Activated CD8-positive, alpha-beta memory T cell treated with anti-CD3 and anti-CD28 coated beads, Interleukin-2, amount 10 ng/mL, durations not matched to agents 7 days and 5 days (primary cell): ENCODE results near the gene QRSL1. TPM values are rescaled to one million over a fixed set of nuclear protein-coding genes. Genes with fewer than 3 reads are reported as not detected.
A peak's percentile ranks its signal among the peaks of the same experiment; 100 is the strongest.

Source experiments
- ATAC-seq: fragments of 150-1000 bp; cut with Tn5 transposase; one replicate; pipeline ENCODE4 v1.10.0; 2021; ENCODE audit warnings: moderate library complexity
- CTCF ChIA-PET: fragments of 350-600 bp; sonication (Branson Sonifier 250); formaldehyde crosslinking; loops from one replicate; lab custom pipeline; 2021; ENCODE audit warnings: antibody characterized with exemption; lab: Charles Lee
- DNase-seq: peaks from one replicate; pipeline ENCODE4 v3.0.0-alpha.2; 2020
- H3K27ac Mint-ChIP-seq: one replicate; pipeline ENCODE4 v1.8.0; 2021; ENCODE audit warnings: mild to moderate bottlenecking, mixed read lengths
- H3K27me3 Mint-ChIP-seq: one replicate; pipeline ENCODE4 v1.8.0; 2021; ENCODE audit warnings: mixed read lengths
- H3K36me3 Mint-ChIP-seq: one replicate; pipeline ENCODE4 v1.8.0; 2021; ENCODE audit warnings: mild to moderate bottlenecking, mixed read lengths
- H3K4me1 Mint-ChIP-seq: one replicate; pipeline ENCODE4 v1.8.0; 2021; ENCODE audit warnings: mixed read lengths
- H3K4me3 Mint-ChIP-seq: one replicate; pipeline ENCODE4 v1.8.0; 2021; ENCODE audit warnings: mild to moderate bottlenecking, moderate library complexity, mixed read lengths
- H3K9me3 Mint-ChIP-seq: one replicate; pipeline ENCODE4 v1.8.0; 2022; ENCODE audit warnings: low read depth, mixed read lengths
- total RNA-seq, 2 experiments: library from RNA; stranded (reverse); gene quantifications; one replicate each; pipeline ENCODE4 v1.2.3, GENCODE V29; 2021

QRSL1 gene
- total RNA-seq, 2 experiments from 2014 or later, result 13.5 to 16.3 TPM

DNA sequence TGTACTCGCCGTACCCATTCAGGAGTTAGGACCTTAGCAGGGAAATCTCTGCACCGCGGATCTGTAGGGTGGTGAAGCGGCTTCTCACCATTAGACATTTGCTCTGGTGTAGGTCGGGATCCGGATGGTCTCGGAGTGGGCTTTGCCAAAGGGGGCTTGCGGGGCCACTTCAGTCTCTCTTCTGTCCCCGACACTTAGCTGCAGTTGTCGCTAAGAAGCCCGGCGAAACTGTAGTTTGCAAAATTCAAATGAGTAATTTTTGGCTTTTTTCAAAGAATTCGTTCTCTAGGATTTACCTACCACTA, 433 bp downstream of the QRSL1 start:
- peak overlapping the region; percentile 83 for H3K4me3 Mint-ChIP-seq
- H3K27ac Mint-ChIP-seq, result peak overlapping the region; percentile 89
- no peak for ATAC-seq
- H3K27me3 Mint-ChIP-seq, result no peaks in the 10 kb centered on the region
- no peak for DNase-seq
- CTCF ChIA-PET, result interaction anchor here (1.0 to 1.6 kb wide), 3 partner anchors 11 to 484 kb away, joined by 3 to 5 read pairs (median 3); no protein-coding TSS in a partner anchor
- H3K36me3 Mint-ChIP-seq, result peaks cover 8% of the 10 kb centered on the region
- H3K4me1 Mint-ChIP-seq, result peaks cover 36% of the 10 kb centered on the region
- no peaks in the 10 kb centered on the region for H3K9me3 Mint-ChIP-seq

GRCh38 chr6:106630366-106630765, 988 bp downstream of the QRSL1 start:
- Mint-ChIP-seq H3K36me3 (peaks cover 6% of the 10 kb centered on the region), H3K4me3 (peak overlapping the region; percentile 83), H3K27ac (peak overlapping the region; percentile 89), H3K4me1 (peaks cover 36% of the 10 kb centered on the region), H3K9me3 (no peaks in the 10 kb centered on the region), H3K27me3 (no peaks in the 10 kb centered on the region)
- ATAC-seq (no peak), DNase-seq (no peak)
- CTCF ChIA-PET, result interaction anchor here (1.0 to 1.6 kb wide), 3 partner anchors 12 to 483 kb away, joined by 3 to 5 read pairs (median 3); no protein-coding TSS in a partner anchor

GRCh38 chr6:106631346-106631745, 2.0 kb downstream of the QRSL1 start:
- DNase-seq, result no peak
- Mint-ChIP-seq H3K4me3 (no peak overlapping the region), H3K9me3 (no peaks in the 10 kb centered on the region), H3K4me1 (peaks cover 33% of the 10 kb centered on the region), H3K36me3 (peaks cover 6% of the 10 kb centered on the region), H3K27ac (no peak overlapping the region), H3K27me3 (no peaks in the 10 kb centered on the region)
- CTCF ChIA-PET, result interaction anchor here (2.0 kb wide), 1 partner anchor 119 kb away, joined by 6 read pairs; no protein-coding TSS in a partner anchor
- ATAC-seq, result no peak

GRCh38 chr6:106634565-106634964, 5.2 kb downstream of the QRSL1 start:
- CTCF ChIA-PET, result no interaction called here
- Mint-ChIP-seq H3K4me1 (peaks cover 32% of the 10 kb centered on the region), H3K36me3 (peaks cover 9% of the 10 kb centered on the region), H3K27me3 (no peaks in the 10 kb centered on the region), H3K4me3 (no peak overlapping the region), H3K27ac (no peak overlapping the region), H3K9me3 (no peaks in the 10 kb centered on the region)
- DNase-seq (no peak), ATAC-seq (no peak)

DNA sequence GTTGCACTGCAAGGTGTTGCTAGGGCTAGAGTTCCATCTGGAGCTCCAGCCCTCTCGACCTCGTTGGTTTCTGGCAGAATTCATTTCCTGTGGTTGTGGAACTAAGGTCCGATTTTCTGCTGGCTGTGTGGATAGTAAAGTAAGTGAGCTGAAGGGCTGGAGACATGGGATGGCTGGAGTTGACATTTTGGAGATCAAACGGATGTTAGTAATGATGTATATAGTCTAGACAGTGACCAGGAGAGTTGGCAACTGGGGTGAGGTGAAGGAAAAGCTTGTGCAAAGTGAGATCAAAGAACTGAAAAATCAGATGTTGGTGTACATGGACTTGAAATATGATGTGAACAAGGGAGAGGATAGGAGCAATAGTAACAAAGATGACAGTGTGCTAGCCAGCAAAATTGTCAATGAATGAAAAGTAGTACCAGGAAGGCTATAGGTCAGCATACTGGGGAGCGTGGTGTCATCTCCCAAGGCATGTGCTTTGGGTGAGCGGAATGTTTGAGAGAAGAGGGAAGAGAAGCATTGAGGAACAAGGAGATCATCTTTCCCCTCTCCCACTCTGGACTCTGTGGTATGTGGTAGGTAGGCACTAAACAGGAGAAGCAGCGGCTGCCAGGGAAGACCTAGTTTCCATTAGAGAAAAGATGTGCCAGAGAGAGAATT, 7.8 kb downstream of the QRSL1 start:
- Mint-ChIP-seq H3K4me3 (no peak overlapping the region), H3K9me3 (no peaks in the 10 kb centered on the region), H3K27ac (no peak overlapping the region), H3K4me1 (peaks cover 19% of the 10 kb centered on the region), H3K27me3 (no peaks in the 10 kb centered on the region), H3K36me3 (peaks cover 10% of the 10 kb centered on the region)
- ATAC-seq (no peak), DNase-seq (no peak)
- CTCF ChIA-PET, result interaction anchor here (1.3 kb wide), 1 partner anchor 342 kb away, joined by 4 read pairs; no protein-coding TSS in a partner anchor

GRCh38 chr6:106637717-106638341, 8.5 kb downstream of the QRSL1 start:
- no peak overlapping the region for H3K27ac Mint-ChIP-seq
- DNase-seq (no peak), ATAC-seq (no peak)
- no peak overlapping the region for H3K4me3 Mint-ChIP-seq
- CTCF ChIA-PET, result interaction anchor here (1.3 kb wide), 1 partner anchor 342 kb away, joined by 4 read pairs; no protein-coding TSS in a partner anchor
- peaks cover 16% of the 10 kb centered on the region for H3K4me1 Mint-ChIP-seq
- H3K27me3 Mint-ChIP-seq, result no peaks in the 10 kb centered on the region
- no peaks in the 10 kb centered on the region for H3K9me3 Mint-ChIP-seq
- H3K36me3 Mint-ChIP-seq, result peaks cover 14% of the 10 kb centered on the region

DNA sequence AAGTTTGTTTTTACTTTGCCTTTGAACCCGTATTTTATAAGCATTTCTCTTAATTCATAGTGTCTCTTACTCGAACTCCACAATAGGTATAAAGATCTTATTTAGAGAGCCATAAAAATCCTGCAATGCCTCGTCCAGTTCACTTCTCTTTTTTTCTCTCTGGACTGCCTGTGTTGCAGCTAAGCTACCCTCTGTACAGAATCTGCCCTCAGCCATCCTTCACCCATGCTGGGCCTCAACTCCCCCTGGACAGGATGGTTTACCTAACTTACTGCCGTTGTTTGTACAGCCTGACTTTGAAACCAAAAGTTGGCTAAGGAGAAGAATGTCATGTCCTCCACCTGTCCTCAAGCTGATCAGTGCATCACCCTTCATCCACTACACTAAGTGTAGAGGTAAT, 10.4 kb downstream of the QRSL1 start:
- ATAC-seq (no peak), DNase-seq (no peak)
- no peaks in the 10 kb centered on the region for H3K27me3 Mint-ChIP-seq
- peaks cover 26% of the 10 kb centered on the region for H3K36me3 Mint-ChIP-seq
- H3K9me3 Mint-ChIP-seq, result no peaks in the 10 kb centered on the region
- no peak overlapping the region for H3K27ac Mint-ChIP-seq
- CTCF ChIA-PET, result no interaction called here
- H3K4me1 Mint-ChIP-seq, result peaks cover 16% of the 10 kb centered on the region
- H3K4me3 Mint-ChIP-seq, result no peak overlapping the region

DNA sequence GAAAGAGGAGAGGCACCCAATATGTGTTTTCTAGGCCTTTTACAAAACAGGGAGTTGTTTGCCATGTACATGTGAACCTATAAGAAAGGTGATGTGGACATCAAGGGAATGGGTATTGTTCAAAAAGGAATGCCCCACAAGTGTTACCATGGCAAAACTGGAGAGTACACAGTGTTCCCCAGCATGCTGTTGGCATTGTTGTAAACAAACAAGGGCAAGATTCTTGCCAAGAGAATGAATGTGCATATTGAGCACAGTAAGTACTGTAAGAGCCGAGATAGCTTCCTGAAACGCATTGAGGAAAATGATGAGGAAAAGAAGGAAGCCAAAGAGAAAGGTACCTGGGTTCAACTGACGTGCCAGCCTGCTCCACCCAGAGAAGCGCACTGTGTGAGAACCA, 13.1 kb downstream of the QRSL1 start:
- H3K27ac Mint-ChIP-seq, result no peak overlapping the region
- peaks cover 40% of the 10 kb centered on the region for H3K36me3 Mint-ChIP-seq
- no peaks in the 10 kb centered on the region for H3K27me3 Mint-ChIP-seq
- no peak overlapping the region for H3K4me3 Mint-ChIP-seq
- no peaks in the 10 kb centered on the region for H3K9me3 Mint-ChIP-seq
- H3K4me1 Mint-ChIP-seq, result peaks cover 9% of the 10 kb centered on the region
- no peak for DNase-seq
- CTCF ChIA-PET, result no interaction called here
- ATAC-seq, result no peak

- CTCF ChIA-PET, result no interaction called here
Observed at GRCh38 chr6:106643061-106643460, 13.7 kb downstream of the QRSL1 start.

GRCh38 chr6:106648651-106649308, 19.4 kb downstream of the QRSL1 start:
- Mint-ChIP-seq H3K4me3 (no peak overlapping the region), H3K4me1 (no peaks in the 10 kb centered on the region), H3K27me3 (no peaks in the 10 kb centered on the region), H3K36me3 (peaks cover 42% of the 10 kb centered on the region), H3K27ac (no peak overlapping the region), H3K9me3 (no peaks in the 10 kb centered on the region)
- ATAC-seq (no peak), DNase-seq (no peak)
- CTCF ChIA-PET, result no interaction called here

More at GRCh38 chr6:106643061-106643460, 13.7 kb downstream of the QRSL1 start:
- peaks cover 5% of the 10 kb centered on the region for H3K4me1 Mint-ChIP-seq
- no peak overlapping the region for H3K27ac Mint-ChIP-seq
- H3K27me3 Mint-ChIP-seq, result no peaks in the 10 kb centered on the region
- no peak for ATAC-seq
- DNase-seq, result no peak
- no peaks in the 10 kb centered on the region for H3K9me3 Mint-ChIP-seq
- no peak overlapping the region for H3K4me3 Mint-ChIP-seq
- peaks cover 40% of the 10 kb centered on the region for H3K36me3 Mint-ChIP-seq

DNA sequence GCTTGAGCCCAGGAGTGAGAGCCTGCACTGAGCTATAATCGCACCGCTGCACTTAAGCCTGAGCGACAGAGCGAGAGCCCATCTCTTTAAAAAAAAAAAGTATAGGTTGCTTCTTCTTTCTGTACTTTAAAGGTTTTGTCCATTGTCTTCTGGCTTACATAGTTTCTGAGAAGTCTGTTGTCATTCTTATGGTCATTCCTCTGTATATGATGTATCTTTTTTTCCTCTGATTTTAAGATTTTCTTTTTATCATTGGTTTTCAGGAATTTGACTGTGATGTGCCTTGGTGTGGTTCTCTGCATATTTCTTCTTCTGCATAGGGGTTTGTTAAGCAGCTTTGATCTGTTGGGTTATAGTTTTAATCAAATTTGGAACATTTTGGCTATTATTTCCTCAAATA, 29.1 kb downstream of the QRSL1 start:
- peaks cover 8% of the 10 kb centered on the region for H3K9me3 Mint-ChIP-seq
- DNase-seq, result no peak
- H3K4me3 Mint-ChIP-seq, result no peak overlapping the region
- H3K27ac Mint-ChIP-seq, result no peak overlapping the region
- ATAC-seq, result no peak
- CTCF ChIA-PET, result no interaction called here
- H3K36me3 Mint-ChIP-seq, result peaks cover 72% of the 10 kb centered on the region
- no peaks in the 10 kb centered on the region for H3K4me1 Mint-ChIP-seq
- no peaks in the 10 kb centered on the region for H3K27me3 Mint-ChIP-seq

DNA sequence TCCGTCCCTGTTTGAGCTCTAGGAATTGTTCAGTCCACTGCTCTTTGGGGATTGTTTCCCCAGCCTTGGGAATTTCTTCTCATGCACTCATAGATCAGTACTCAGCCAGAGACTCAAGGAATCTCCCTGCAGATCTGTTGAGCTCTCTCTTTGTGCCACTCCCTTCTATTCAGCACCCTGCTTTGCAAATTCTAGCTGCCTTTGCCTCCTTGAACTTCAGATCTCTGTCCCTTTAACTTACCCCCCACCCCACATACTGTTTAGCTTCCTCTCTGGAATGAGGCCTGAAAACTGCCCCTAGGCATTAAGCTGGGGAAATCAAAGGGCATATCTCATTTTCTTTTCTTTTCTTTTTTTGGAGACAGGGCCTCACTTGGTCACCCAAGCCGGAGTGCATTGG, 30.5 kb downstream of the QRSL1 start:
- Mint-ChIP-seq H3K36me3 (peaks cover 78% of the 10 kb centered on the region), H3K4me1 (peaks cover 2% of the 10 kb centered on the region), H3K9me3 (peaks cover 8% of the 10 kb centered on the region), H3K27me3 (no peaks in the 10 kb centered on the region), H3K4me3 (no peak overlapping the region), H3K27ac (no peak overlapping the region)
- DNase-seq (no peak), ATAC-seq (no peak)
- CTCF ChIA-PET, result no interaction called here

DNA sequence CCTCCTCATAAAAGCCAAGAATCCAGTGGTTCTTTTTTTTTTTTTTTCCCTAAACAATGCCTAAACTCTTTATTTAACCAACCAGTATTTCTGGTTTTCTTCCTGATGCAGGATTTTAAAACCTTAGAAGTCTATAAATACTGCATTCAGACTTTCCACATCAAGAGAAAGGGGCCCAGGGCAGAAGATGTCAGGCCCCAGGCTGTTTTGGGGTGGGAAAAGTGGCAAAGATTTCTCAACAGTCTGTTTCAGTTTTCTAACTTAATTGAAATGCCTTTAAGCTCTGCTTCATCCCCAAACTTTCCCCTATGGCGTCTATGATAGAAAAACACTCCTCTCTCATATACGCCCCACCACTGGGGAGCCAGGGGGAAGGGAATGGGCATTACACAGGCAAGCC, 33.1 kb downstream of the QRSL1 start:
- ATAC-seq (no peak), DNase-seq (no peak)
- no peaks in the 10 kb centered on the region for H3K27me3 Mint-ChIP-seq
- no peak overlapping the region for H3K4me3 Mint-ChIP-seq
- peaks cover 2% of the 10 kb centered on the region for H3K4me1 Mint-ChIP-seq
- no peak overlapping the region for H3K27ac Mint-ChIP-seq
- H3K36me3 Mint-ChIP-seq, result peaks cover 68% of the 10 kb centered on the region
- H3K9me3 Mint-ChIP-seq, result peaks cover 8% of the 10 kb centered on the region
- CTCF ChIA-PET, result no interaction called here
